Nucleus accumbens (tissue), 56 donors: ENCODE results near the gene INPP5F.
"Not testable (repeated sequence)": the region's sequence is repeated elsewhere in the genome, so short reads cannot be mapped to it uniquely, and the experiment has no call there.

ENCODE experiments used
- DNase-seq, 56 donors: peaks; one replicate each; lab custom pipeline; 2025; lab: John Stamatoyannopoulos, UW

Gene INPP5F

DNA sequence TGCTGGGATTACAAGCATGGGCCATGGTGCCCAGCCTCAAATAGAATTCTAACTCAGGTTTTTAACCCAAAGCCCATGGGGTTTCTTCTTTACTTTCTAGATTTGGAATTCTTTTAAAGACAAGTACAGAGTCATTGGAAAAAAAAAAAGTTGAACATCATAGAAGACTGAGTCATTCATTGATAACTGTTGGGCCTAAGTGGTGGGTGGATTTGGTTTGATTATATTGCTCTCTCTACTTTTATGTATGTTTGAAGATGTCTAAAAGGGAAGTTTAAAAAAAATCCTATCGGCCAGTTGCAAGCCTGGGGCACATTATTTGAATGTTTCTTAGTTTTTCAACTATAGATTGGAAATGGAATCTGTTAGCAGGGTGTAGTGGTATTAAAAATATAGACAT, 49.7 kb downstream of the INPP5F start:
- DNase-seq: no peak

GRCh38 chr10:119776536-119776935, 50.7 kb downstream of the INPP5F start:
- DNase-seq: no peak

GRCh38 chr10:119777686-119778085, 51.8 kb downstream of the INPP5F start:
- DNase-seq: no peak

GRCh38 chr10:119778776-119779445, 53.1 kb downstream of the INPP5F start:
- DNase-seq: no peak

DNA sequence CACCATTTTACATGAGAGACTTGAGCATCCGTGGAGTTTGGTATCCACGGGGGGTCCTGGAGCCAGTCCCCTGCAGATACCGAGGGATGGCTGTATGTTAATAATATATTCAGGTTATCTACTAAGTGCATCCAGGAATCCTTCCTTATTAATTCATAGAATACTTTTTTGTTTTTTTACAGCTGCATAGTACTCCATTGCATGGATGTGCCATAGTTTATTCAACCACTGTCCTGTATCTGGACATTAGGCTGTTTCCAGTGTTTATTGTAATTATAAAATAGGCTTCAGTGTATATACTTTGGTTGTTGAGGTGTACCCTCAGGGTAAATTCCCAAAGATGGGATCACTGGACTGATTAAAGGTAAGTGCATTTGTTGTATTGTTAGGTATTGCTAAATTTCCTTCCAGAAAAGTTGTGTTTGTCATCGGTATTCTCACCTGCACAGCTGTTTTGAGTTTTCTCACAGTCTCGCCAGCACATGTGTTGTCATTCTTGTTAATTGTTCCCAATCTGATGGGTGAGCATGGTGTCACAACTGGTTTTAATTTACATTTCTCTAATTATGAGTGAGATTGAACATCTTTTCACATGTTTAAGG, 55.1 kb downstream of the INPP5F start:
- DNase-seq: no peak

DNA sequence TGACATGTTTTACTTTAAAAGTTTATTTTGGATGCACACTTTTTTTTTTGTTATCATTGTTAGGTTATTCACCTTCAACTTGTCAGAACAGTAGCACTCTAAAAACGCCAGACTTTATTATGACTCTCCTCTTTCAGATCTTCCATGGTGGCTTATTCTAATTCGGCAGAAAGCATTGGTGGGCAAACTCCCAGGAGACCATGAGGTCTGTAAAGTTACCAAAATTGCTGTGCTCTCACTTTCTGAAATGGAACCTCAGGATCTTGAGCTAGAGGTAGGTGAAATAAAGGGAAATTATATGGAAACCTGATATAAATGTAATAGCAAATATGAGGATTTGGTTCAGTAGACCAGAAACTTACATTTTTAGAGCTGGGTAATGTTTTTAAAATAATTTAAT, 55.6 kb downstream of the INPP5F start:
- no peak for DNase-seq

DNA sequence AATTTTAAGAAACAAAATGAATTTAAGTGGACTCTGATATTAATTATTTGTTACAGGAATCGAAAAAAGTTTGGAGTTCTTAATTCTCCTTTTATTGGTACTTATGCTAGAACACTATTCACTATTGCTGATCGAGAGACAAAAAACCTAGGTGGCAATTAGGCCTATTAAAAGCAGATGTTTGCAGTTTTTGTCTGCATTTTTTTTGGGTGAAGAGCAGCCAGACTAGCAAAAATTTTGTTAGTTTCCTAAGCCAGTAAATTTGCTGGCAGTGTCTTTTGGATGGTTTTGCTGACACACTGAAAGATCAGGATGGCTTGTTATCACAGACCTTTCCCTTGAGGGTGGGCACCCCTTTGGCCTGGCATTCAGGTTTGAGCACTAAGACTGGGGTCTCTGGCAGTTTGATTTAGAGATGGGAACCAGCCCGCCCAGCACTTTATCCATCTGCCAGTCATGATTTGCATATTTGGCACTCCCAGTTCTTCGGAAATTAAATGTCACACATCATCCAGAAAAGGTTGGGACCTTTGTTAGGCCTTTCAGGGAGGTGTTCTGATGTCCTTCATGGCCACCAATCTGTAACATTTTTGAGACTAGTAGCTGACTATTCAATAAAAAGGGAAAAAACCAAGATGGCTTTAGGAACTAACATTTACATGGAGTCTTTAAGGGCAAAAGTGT, 57.3 kb downstream of the INPP5F start:
- no peak for DNase-seq

DNA sequence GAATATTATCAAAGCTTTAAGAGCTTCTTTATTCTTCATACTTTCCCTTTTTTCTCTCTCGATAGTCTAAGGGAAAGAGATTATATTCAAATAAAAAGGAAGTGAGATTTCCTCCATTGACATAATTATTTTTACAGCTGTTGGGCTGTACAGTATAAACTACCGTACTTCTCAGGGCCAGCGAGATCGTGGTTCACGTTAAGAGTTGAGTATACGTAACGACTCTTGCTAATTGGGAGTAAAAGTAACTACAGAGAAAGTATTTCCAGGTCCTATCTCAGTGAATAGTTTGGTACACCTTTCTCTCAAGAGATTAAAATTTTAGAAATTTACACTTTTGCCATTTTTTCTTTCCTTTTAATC, 57.8 kb downstream of the INPP5F start:
- DNase-seq: no peak

DNA sequence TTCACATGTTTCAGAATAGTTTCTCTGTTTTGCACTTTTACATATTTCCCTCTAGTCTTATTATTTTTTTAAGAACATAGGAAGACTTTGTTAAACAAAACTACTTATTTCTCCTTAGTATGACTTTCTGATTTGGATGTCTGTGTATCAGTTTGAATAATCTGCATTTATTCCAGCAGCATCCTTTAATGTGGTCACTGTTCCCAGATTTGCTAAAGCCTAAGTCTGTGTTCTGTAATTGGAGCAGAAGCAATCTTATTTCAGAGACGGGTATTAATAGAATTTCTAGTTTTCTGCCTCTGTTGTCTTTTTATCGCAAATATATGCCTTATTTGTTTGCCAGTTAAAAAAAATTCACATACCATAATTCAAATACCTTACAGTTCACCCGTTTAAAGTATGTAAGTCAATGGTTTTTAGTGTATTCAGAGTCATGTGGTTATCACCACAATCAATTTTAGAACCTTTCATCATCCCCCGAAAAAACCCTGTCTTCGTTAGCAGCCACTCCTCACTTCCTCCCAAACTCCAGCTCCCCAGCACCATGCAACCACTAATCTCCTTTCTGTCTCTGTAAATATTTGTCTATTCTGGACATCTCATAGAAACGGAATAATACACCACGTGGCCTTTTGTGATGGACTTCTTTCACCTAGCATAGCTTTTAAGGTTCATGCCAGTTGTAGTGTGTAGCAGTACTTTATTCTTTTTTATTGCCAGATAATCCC, 58.7 kb downstream of the INPP5F start:
- DNase-seq: no peak

DNA sequence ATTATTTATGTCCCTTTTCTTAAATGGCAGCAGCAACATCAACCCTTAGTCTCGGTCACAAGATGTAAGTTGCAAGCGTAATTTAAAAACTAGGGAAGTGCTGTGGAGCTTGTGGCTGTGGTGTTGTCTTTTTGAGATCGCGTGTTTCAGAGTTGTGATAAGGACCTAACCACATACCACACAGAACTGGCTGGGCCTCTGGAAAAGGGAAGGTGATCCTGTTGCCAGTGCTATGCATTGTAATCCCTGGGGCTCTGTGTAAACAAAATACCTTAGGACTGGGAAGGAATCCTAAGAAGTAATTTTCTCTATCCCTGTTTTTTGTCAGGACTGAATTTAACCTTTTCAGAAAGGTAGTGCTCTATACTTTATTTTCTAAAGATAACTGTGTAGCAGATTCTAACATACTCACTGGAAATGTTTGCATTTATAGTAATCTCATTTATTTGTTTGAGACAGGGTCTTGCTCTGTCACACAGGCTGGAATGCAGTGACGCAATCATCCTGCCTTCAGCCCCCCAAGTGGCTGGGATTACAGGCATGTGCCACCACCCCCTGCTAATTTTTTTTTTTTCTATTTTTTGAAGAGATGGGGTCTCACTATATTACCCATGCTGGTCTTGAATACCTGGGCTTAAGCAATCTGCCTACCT, 60.4 kb downstream of the INPP5F start:
- no peak for DNase-seq

- not testable (repeated sequence) for DNase-seq
Measured at GRCh38 chr10:119795101-119795500, 69.3 kb downstream of the INPP5F start.

DNA sequence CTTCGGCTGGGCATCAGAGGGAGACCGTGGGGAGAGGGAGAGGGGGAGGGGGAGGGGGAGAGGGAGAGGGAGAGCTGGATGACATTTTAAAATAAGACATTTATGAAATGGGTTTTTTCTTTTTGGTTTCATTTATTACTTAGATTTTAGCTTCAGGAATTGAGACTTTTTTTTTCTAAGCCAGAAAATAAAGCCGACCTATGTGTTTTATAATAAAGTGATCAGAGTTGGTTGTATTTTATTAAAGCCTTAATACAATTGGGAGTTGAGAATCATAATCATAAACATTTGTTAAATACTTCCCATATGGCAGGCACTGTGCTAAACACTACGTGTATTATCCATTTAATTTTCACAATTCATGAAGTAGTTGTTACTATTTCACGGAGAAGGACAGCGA, 70.2 kb downstream of the INPP5F start:
- no peak for DNase-seq

GRCh38 chr10:119801176-119801575, 75.3 kb downstream of the INPP5F start:
- DNase-seq: no peak

DNA sequence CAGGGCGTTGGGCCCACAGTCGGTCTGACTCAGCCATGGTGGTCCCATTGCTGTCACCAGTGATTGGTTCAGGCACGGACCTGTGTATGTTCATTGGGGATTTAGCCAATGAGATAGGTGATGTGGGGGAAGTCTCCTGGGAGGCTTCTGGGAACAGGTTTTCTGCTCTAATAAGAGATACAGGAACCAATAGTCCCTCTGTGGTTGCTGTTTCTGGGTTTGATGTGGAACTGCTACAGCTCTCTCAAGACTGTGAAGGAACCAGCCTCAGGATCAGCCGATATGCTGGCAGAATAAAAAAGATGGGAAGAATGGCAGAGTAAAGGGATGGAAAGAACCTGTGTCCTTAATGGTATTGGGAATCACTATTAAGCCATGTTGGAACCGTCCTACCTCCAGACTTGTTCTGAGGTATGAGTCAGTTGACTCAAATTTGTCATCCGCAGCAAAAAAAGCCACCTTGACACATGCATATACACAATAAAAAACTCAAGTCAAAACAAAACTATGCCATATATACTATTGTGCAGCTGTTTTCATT, 76.2 kb downstream of the INPP5F start:
- DNase-seq: no peak

DNA sequence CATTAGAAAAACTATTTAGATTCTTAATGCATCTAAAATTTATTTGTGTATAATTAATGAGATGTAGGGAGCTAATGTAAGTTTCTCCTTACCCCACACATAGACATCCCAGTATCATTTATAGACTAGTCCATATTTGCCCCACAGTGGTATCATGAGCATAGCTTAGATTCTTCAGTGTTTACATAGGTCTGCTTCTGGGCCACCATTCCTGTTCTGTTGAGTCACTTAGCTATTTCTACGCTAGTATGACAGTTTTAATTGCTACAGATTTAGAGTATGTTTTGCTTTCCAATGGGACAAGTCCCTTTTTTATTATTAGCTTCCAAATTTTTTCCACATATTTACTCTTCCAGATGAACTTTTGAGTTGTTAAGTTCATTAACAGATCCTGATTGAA, 77.4 kb downstream of the INPP5F start:
- DNase-seq: no peak

DNA sequence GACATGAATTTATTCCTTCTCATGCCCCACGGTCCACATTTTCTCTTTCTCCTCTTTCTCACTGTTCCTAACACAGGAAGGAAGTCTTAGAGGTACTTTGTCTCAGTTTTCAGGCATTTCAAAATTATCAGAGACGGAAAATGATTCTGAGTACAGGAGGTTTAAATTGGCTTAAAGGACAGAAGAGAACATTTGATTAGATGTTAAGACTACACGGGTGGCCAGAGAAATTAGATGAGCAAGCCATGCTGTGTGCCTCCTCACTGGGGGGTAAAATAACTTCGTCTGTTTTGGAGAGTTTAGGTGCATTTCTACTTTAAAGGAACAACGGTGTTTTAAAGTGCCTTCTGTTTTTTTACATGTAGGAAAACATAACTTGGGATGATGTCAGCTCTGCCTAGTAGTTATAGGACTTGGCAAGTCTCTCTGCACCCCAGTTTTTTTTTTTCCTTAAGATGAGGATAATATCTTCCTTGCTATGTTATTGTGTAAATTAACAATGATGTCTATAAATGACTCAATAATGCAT, 79.9 kb downstream of the INPP5F start:
- no peak for DNase-seq

GRCh38 chr10:119806334-119807130, 80.7 kb downstream of the INPP5F start:
- DNase-seq: no peak

DNA sequence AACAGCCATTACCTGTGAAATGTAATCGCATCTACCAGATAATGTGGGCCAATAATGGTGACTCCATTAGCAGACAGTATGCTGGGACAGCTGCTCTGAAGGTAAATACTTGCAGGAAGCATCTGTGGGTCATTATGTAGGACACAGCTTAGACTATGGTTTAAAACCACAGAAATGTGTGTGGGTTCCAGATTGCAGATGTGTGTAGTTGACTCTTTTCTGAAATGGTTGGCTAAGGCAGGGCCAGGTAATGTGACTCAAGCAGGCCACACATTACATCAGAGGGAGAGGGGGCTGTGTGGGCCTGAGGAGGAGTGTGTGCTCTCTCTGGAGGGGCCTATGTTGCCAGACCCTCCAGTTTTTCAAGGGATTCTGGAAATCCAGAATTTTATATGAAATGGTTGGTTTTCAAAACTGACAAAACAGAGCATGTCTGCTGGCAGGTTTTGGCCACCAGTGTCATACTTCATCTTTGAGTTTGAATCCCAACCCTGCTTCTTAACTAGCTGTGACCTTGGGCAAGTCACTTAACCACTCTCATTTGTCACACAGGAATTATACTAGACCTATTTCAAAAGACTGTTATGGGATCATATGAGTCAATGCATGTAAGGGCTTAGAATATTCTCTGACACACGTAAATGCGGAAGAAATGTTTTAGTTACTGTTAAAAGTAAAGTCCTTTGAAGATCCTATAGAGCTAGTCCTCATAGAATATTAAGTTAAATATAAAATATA, 82.3 kb downstream of the INPP5F start:
- DNase-seq: no peak

GRCh38 chr10:119811122-119811521, 85.3 kb downstream of the INPP5F start:
- no peak for DNase-seq
